GM19463 (cell line): ENCODE results near the gene APBB2.
"Not testable (repeated sequence)": the region's sequence is repeated elsewhere in the genome, so short reads cannot be mapped to it uniquely, and the experiment has no call there.

Source experiments
- ATAC-seq: cut with Tn5 transposase; IDR thresholded peaks from one replicate; pipeline ENCODE4 v1.9.1; 2021; ENCODE audit warnings: mild to moderate bottlenecking, moderate library complexity; ENCODE audit not compliant: unreplicated experiment

APBB2 gene

DNA sequence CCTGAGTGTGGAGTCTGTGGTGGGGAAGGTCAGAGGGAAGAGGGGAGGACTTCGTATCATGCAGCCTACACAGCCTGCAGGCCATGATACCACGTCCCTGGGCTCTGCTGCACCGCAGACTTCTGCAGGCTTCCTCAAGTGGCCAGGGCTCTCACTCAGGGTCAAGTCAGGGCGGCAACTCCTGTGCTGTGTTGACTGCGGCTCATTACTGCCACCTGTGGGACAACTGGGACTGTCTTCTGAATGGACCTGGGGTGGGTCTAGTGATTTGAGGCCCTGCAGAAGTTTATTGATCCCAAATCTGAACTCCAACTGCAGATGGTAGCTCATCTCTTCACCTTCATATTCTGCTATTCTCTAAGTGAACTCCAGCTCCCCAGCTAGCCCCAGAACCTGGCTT is 297.5 kb downstream of the APBB2 start:
- ATAC-seq, result peak; percentile 85

DNA sequence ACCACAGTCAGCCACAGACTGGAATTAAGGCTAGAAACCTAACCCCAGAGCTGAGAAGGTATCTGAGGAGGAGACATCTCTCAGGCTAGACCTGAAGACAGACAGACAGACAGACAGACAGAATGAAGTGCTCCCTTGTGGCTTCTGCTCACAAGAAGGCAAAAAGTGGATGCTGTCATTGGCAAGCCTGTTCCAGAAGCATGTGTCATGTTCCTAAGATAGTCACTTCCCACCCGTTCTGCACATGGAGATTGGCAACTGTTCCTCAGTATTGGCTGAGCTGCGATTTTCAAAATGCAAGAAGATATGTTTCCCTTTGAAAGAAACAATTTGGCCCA is 298.2 kb downstream of the APBB2 start:
- ATAC-seq, result no peak

- no peak for ATAC-seq
Measured at GRCh38 chr4:40915318-40916217, 298.8 kb downstream of the APBB2 start.

DNA sequence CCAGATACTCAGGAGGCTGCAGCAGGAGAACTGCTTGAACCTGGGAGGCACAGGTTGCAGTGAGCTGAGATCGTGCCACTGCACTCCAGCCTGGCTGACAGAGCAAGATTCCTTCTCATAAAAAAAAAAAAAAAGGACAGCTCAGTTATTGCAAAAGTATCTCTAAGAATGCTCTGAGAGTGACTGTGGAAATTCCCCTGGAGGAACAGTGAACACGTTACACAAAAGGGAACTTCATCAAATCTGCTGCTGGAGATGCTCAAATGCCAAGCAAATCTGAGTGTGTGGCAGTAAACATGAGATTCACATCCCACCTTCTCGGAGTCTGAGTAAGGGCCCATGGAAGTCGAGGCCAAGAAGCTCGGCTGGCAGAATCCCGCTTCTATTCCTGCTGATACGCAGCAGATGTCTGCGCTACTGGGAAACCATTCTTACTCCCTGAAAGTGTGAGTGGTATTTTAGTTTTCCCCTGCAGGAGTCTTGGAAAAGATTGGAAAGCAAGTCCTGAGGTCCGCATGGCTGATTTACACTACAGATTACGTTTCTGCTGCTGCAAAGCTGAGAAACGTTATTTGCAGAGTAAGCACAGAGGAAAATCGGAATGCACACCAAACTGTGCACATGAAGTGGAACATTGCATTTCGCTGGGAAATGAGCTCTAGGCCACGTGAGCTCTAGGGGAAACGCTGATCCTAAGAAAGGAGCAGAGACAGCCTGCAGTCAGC is 301.7 kb downstream of the APBB2 start:
- no peak for ATAC-seq

DNA sequence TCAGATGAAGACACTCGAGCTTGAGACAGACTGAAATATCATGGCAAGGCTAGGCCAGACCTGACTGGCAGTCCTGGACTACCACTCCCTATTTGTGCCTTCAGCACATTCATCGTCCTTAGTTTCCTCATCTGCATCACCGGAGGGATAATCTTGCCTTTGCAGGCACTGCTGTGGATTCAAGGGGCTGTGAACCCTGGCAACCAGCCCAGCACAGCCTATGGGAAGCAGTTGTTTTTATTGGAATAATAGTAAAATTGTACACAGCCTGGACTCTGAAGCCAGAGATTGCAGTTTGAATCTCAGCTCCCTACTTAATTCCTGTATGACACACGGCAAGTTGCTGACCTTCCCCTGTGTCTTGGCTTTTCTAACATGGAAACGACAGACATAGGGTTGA is 303.6 kb downstream of the APBB2 start:
- no peak for ATAC-seq

DNA sequence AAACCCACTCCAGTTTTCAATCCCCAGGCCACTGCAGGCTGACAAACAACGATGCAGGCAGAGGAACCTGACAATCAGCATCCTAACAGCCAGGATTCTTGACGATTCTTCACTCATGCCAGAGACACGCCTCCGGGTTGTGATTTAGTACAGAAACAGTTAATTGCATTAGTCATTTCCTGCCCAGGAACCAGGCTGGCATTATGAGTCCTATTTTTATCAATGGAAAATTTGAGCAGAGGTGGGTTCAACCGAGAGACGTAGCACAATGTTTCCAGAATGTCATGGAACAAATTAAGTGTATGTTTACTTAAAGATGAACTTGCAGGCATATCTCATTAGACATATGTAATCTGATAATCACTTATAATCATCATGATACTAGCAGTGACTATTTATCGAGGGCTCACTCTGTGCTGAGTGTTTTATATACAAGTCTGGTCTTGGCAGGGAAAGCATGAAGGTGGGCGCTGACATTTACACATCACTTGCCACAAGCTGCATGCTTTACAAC is 304.9 kb downstream of the APBB2 start:
- ATAC-seq, result no peak

- ATAC-seq, result peak; percentile 95
Measured at GRCh38 chr4:40908702-40909362, 305.5 kb downstream of the APBB2 start.

DNA sequence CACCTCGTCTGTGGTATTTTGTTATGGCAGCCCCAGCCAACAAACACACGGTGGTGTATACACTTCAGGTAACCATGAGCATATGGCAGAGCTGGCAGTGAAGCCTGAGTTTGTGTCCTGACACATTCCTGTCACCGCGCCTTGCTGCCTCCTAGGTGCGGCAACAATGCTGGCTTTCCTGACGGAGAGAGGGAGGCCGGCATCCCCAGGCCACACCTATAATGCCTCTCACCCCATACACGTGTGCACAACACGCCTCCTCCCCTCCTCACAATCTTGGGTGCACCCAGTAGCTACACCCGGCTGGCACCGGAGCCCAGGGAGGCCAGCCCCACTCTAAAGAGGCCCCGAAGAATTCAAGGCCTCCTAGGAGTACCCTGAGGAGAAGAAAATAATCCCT is 306.0 kb downstream of the APBB2 start:
- peak; percentile 7 for ATAC-seq

DNA sequence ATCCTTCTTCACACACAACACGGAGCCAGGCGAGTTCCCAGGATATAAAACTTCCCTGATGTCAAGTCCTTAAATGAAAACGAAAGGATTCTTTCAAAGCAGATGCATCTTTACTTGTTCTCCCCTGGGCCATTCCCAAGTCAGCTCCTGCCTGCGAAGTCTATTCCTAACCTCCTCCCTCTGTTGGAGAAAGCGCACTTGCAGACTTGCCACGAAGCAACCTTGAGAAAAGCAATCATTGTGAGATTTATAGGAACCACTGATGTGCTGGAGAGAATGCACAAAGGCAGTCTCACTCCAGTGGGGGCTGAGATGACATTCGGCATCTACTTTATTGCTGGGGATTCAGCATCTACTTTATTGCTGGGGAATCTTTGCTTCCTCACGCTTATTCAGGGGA is 308.9 kb downstream of the APBB2 start:
- ATAC-seq, result no peak

GRCh38 chr4:40900531-40900930 is 313.8 kb downstream of the APBB2 start:
- ATAC-seq, result not testable (repeated sequence)

DNA sequence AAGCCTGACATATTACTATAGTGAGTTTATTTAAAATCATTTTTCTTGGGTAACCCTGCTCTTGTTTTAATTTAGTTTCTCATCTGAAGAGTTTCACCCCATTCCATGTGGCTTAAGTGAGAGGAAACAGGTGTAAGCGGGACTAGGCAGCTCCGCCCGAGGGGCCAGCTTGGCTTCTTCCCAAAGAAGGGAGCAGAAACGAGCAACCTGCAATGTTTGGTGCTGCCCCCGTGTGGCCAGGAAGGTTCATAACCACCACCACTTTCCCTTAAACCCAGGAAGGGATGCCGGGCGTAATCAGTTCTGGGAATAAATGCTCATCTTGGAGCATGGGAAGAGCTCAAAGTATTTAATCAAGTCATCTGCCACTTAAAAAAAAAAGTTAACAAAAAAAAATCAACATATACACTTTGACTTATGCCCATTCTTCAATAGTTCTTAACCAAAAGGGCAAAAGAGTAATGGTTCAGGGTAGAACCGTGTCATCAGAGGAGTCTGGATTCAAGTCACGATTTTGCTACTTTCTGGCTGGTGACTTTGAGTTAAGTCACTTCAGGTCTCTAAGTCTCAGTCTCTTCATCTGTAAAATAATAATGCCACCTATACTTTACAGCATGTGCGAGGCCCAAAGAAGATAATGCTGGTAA is 316.7 kb downstream of the APBB2 start:
- ATAC-seq, result peak; percentile 88

GRCh38 chr4:40890764-40891163 is 323.6 kb downstream of the APBB2 start:
- no peak for ATAC-seq

- ATAC-seq, result no peak
Measured at GRCh38 chr4:40890199-40890598, 324.1 kb downstream of the APBB2 start.

- no peak for ATAC-seq
Measured at GRCh38 chr4:40888933-40889332, 325.4 kb downstream of the APBB2 start.

DNA sequence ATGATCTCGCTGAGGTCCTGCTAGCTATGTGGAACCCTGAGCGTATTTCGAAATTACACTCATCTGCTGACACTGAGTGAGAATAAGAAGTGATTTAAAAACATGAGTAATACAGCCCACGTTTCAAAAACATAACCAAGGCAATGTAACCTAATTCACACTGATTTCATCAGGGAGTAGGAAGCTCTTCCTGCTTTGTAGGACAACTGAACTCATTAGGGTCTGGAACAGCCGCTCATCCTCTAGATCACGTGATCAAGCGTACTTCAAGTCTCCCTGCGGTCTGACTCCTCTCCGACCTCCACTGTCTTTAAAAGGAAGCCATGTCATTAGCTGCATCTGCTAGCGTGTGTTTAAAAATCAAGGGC is 326.6 kb downstream of the APBB2 start:
- no peak for ATAC-seq

GRCh38 chr4:40886931-40887763 is 327.2 kb downstream of the APBB2 start:
- no peak for ATAC-seq

- no peak for ATAC-seq
Measured at GRCh38 chr4:40881851-40882250, 332.5 kb downstream of the APBB2 start.

DNA sequence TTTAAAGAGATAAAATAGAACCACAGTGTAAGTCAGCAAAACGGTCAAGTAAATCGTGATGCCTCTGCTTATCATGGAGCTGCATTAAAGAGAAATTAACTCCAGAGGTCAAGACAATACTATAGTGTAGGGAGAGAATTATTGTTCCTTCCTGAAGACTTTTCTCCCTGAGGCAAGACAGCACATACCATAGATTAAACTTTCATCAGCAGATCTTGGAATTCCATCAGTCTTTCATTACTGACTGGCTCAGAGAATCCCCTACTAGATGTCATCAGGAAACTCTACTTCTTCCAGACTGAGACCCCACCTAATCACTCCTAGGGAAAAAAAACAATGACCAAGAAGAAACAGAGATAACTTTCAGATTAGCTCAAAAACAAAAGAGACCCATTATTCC is 333.2 kb downstream of the APBB2 start:
- ATAC-seq, result no peak

- ATAC-seq, result no peak
Measured at GRCh38 chr4:40878548-40879055, 335.7 kb downstream of the APBB2 start.

GRCh38 chr4:40877081-40877480 is 337.3 kb downstream of the APBB2 start:
- no peak for ATAC-seq
